Lower leg skin (tissue), 4 donors: ENCODE data around the gene RBM26. TPM values are rescaled to one million over a fixed set of nuclear protein-coding genes. Genes with fewer than 3 reads are reported as not detected.

Source experiments
- DNase-seq, 2 donors: peaks; one replicate each; pipeline ENCODE4 v3.0.0-alpha.2; 2019; ENCODE audit warnings: low spot score in 2 of 2
- H3K4me3 ChIP-seq: fragments of 200-600 bp; sonication (generic); 2 replicates; pipeline ENCODE4 v1.5.1; 2017; ENCODE audit warnings: mild to moderate bottlenecking, low read depth; ENCODE audit not compliant: poor library complexity, severe bottlenecking
- CTCF ChIP-seq, 3 donors: fragments of 450-650 bp; IDR thresholded peaks; one replicate each; pipeline ENCODE4 v1.5.1; 2016; ENCODE audit warnings: antibody characterized with exemption in 3 of 3, mild to moderate bottlenecking in 3 of 3, moderate library complexity in 2 of 3
- POLR2A ChIP-seq, 2 donors: fragments of 450-650 bp; IDR thresholded peaks; one replicate each; pipeline ENCODE4 v1.6.1; 2016 to 2017; ENCODE audit warnings: antibody characterized with exemption in 2 of 2, mild to moderate bottlenecking in 1 of 2, moderate library complexity in 1 of 2
- WGBS, 2 donors: methylation state at CpG; one replicate each; pipeline ENCODE4 v1.1.5; 2018; 5-methylcytosine and 5-hydroxymethylcytosine counted together
- intact Hi-C: fragments of 100-400 bp; cut with DNase I; formaldehyde crosslinking; loops from one replicate; pipeline ENCODE4 v1.15.0; 2023; ENCODE audit warnings: low total_unique reads
- total RNA-seq, 4 donors: library from RNA; depleted of rRNA; stranded (reverse); fragments of >200 nt; gene quantifications; one replicate each; pipeline ENCODE4 v1.1.0, GENCODE V29; 2016

The RBM26 gene
- total RNA-seq, 4 donors from 2014 or later = 23.5 to 29.6 (median 28.8) TPM

GRCh38 chr13:79318664-79319063, 87.4 kb downstream of the RBM26 start:
- H3K4me3 ChIP-seq = no peak overlapping the region
- no peak for DNase-seq
- intact Hi-C loops = no loop called here
- WGBS, 2 donors = 69 to 75% methylated on average over 4 of the region's 4 CpGs
- TF ChIP-seq POLR2A (IDR thresholded peaks at IDR 0.05) (no peak), CTCF (IDR thresholded peaks at IDR 0.05) (no peak)

GRCh38 chr13:79317856-79318255, 88.2 kb downstream of the RBM26 start:
- DNase-seq = no peak
- intact Hi-C loops = no loop called here
- H3K4me3 ChIP-seq = no peak overlapping the region
- TF ChIP-seq POLR2A (IDR thresholded peaks at IDR 0.05) (no peak), CTCF (IDR thresholded peaks at IDR 0.05) (no peak)
- whole genome bisulfite sequencing, 2 donors = 78 to 88% methylated on average over 2 of the region's 2 CpGs

- 76 to 81% methylated on average over 3 of the region's 3 CpGs for WGBS, 2 donors
- intact Hi-C loops = no loop called here
These were observed 91.4 kb downstream of the RBM26 start for GRCh38 chr13:79314652-79315051.

GRCh38 chr13:79312340-79312855, 93.7 kb downstream of the RBM26 start:
- intact Hi-C loops = no loop called here
- DNase-seq = no peak
- 63 to 89% methylated on average over 2 of the region's 2 CpGs for WGBS, 2 donors
- no peak overlapping the region for H3K4me3 ChIP-seq
- no peak for TF ChIP-seq POLR2A (IDR thresholded peaks at IDR 0.05)
- TF ChIP-seq CTCF (IDR thresholded peaks at IDR 0.05) = no peak

More at GRCh38 chr13:79314652-79315051, 91.4 kb downstream of the RBM26 start:
- H3K4me3 ChIP-seq = no peak overlapping the region
- no peak for DNase-seq
- TF ChIP-seq POLR2A (IDR thresholded peaks at IDR 0.05) (no peak), CTCF (IDR thresholded peaks at IDR 0.05) (no peak)

GRCh38 chr13:79311386-79311785, 94.7 kb downstream of the RBM26 start:
- 56 to 59% methylated on average over 3 of the region's 3 CpGs for WGBS, 2 donors
- DNase-seq = no peak
- H3K4me3 ChIP-seq = no peak overlapping the region
- intact Hi-C loops = no loop called here
- TF ChIP-seq POLR2A (IDR thresholded peaks at IDR 0.05) (no peak), CTCF (IDR thresholded peaks at IDR 0.05) (no peak)

GRCh38 chr13:79309690-79310089, 96.4 kb downstream of the RBM26 start:
- intact Hi-C loops = no loop called here
- 80 to 89% methylated on average over 9 of the region's 9 CpGs for WGBS, 2 donors
- DNase-seq = no peak
- no peak for TF ChIP-seq POLR2A (IDR thresholded peaks at IDR 0.05)
- no peak for TF ChIP-seq CTCF (IDR thresholded peaks at IDR 0.05)
- H3K4me3 ChIP-seq = no peak overlapping the region
